Karpas-422 (cell line): ENCODE results near the gene NR1H2. TPM values are rescaled to one million over a fixed set of nuclear protein-coding genes. Genes with fewer than 3 reads are reported as not detected.
A peak's percentile ranks its signal among the peaks of the same experiment; 100 is the strongest.

ENCODE experiments used
- DNase-seq: peaks from one replicate; pipeline ENCODE4 v3.0.0-alpha.2; 2015
- H2AFZ ChIP-seq: fragments of 200-600 bp; sonication (generic); 2 replicates; pipeline ENCODE4 v1.6.1; 2014; ENCODE audit warnings: antibody characterized with exemption, low read length, mixed read lengths
- H3K27ac ChIP-seq: fragments of 200-600 bp; sonication (generic); 2 replicates; pipeline ENCODE4 v1.5.1; 2014; ENCODE audit warnings: mild to moderate bottlenecking, low read length, moderate library complexity
- H3K27me3 ChIP-seq: fragments of 200-600 bp; sonication (generic); 2 replicates; pipeline ENCODE4 v1.6.1; 2014; ENCODE audit warnings: low read length, mixed read lengths
- H3K36me3 ChIP-seq: fragments of 200-600 bp; sonication (generic); 2 replicates; pipeline ENCODE4 v1.6.1; 2014; ENCODE audit warnings: low read length, mixed read lengths; ENCODE audit not compliant: insufficient read depth
- H3K4me1 ChIP-seq: fragments of 200-600 bp; sonication (generic); 2 replicates; pipeline ENCODE4 v1.6.1; 2014; ENCODE audit warnings: mild to moderate bottlenecking, low read length, mixed read lengths
- H3K4me2 ChIP-seq: fragments of 200-600 bp; sonication (generic); 2 replicates; pipeline ENCODE4 v1.6.1; 2014; ENCODE audit warnings: low read length, low read depth, mild to moderate bottlenecking; ENCODE audit not compliant: poor library complexity, severe bottlenecking
- H3K4me3 ChIP-seq: fragments of 200-600 bp; sonication (generic); 2 replicates; pipeline ENCODE4 v1.5.1; 2014; ENCODE audit warnings: mild to moderate bottlenecking, antibody characterized with exemption, low read length, mixed read lengths
- H3K79me2 ChIP-seq: fragments of 200-600 bp; sonication (generic); 2 replicates; pipeline ENCODE4 v1.6.1; 2014; ENCODE audit warnings: mild to moderate bottlenecking, low read length, mixed read lengths
- H3K9ac ChIP-seq: fragments of 200-600 bp; sonication (generic); 2 replicates; pipeline ENCODE4 v1.6.0; 2014; ENCODE audit warnings: low read length
- H3K9me2 ChIP-seq: fragments of 200-600 bp; sonication (generic), shearing (Covaris generic); replicated peaks from 2 replicates; pipeline ENCODE4 v1.6.0; 2014; ENCODE audit warnings: mild to moderate bottlenecking, low read length, moderate library complexity; ENCODE audit not compliant: insufficient read depth
- H3K9me3 ChIP-seq: fragments of 300-700, 200-600 bp; sonication (generic); 2 replicates; pipeline ENCODE4 v1.6.1; 2014; ENCODE audit warnings: low read length, mixed read lengths
- H4K20me1 ChIP-seq: fragments of 200-600 bp; sonication (generic); 2 replicates; pipeline ENCODE4 v1.6.1; 2014; ENCODE audit warnings: mild to moderate bottlenecking, antibody characterized with exemption, low read length, low read depth; ENCODE audit not compliant: insufficient read depth
- total RNA-seq: library from RNA; depleted of rRNA; stranded (reverse); fragments of >200 nt; shearing (Covaris generic); gene quantifications from 2 replicates; pipeline ENCODE4 v1.2.3, GENCODE V29; 2014; ENCODE audit warnings: low replicate concordance

The NR1H2 gene
- total RNA-seq, 1 experiment from 2014 or later, result 68.2 TPM

DNA sequence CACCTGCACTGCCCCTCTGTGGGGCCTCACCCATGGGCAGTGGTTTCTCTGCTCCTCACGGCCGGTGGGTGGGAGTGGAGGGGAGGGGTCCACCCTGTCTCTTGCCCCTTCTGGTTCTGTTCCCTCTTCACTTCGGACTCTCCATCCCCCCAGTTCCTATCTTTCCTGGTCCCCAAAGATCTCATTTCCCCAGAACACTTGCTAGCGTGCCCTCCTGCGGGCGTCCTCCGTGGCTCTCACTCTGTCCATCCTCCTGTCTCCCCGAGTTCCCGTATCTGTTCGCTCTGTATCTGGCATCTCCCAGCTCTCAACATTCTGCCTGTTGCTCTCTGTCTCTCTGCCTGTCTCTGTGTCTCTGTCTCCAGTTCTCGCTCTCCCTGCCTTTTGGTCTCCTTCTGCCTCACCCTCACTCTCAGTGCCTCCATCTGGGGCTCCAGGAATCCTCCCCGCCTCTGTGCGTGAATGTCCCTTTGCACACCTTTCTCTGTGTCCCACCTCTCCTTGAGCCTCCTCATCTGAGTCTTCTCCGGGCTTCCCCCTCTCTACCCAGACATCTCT lies 42.8 kb downstream of the NR1H2 start:
- Histone ChIP-seq H2AFZ (no peak overlapping the region), H3K9me3 (no peaks in the 10 kb centered on the region), H3K27me3 (no peaks in the 10 kb centered on the region), H3K79me2 (peaks cover 28% of the 10 kb centered on the region), H3K9ac (peak overlapping the region; percentile 94), H3K9me2 (no peaks in the 10 kb centered on the region), H3K4me3 (peak overlapping the region; percentile 80), H3K4me1 (peaks cover 82% of the 10 kb centered on the region), H3K36me3 (peaks cover 31% of the 10 kb centered on the region), H4K20me1 (peaks cover 28% of the 10 kb centered on the region; the same call in 1 of the 2 replicates), H3K27ac (peak overlapping the region; percentile 97), H3K4me2 (peak overlapping the region; percentile 86)
- peak; percentile 79 for DNase-seq

DNA sequence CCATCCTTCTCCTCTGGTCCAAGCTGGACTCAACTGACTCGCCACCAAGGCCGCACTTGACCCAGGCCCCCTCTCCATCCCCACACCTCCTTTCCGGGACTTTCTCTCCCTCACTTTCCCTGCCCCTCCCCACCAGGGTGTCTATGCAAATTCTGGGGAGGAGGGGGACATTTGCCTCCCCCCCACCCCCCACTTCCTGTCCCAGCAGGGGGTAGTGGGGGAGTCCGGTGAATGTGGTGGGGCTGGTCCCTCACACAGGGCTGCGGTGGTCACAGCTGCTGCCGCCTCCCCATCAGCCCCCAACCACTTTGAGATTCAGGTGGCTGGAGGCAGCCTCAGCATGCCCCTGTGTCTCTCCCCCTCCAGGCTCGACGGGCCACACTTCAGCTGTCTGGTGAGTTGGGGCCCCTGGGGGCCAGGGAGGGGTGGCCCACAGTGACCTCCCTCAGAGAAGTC lies 43.4 kb downstream of the NR1H2 start:
- no peaks in the 10 kb centered on the region for H3K9me2 ChIP-seq
- H3K36me3 ChIP-seq, result peaks cover 34% of the 10 kb centered on the region
- H3K27me3 ChIP-seq, result no peaks in the 10 kb centered on the region
- peak overlapping the region; percentile 80 for H3K4me3 ChIP-seq
- H4K20me1 ChIP-seq, result peaks cover 30% of the 10 kb centered on the region; the same call in 1 of the 2 replicates
- peaks cover 28% of the 10 kb centered on the region for H3K79me2 ChIP-seq
- peaks cover 77% of the 10 kb centered on the region for H3K4me1 ChIP-seq
- H3K9me3 ChIP-seq, result no peaks in the 10 kb centered on the region
- peak overlapping the region; percentile 86 for H3K4me2 ChIP-seq
- H3K27ac ChIP-seq, result peak overlapping the region; percentile 97
- peak; percentile 91 for DNase-seq
- H2AFZ ChIP-seq, result no peak overlapping the region
- H3K9ac ChIP-seq, result peak overlapping the region; percentile 94

- H3K36me3 ChIP-seq, result peaks cover 34% of the 10 kb centered on the region
- peak overlapping the region; percentile 86 for H3K4me2 ChIP-seq
- H3K27ac ChIP-seq, result peak overlapping the region; percentile 97
- H3K4me3 ChIP-seq, result peak overlapping the region; percentile 80
- peaks cover 28% of the 10 kb centered on the region for H3K79me2 ChIP-seq
- H4K20me1 ChIP-seq, result peaks cover 30% of the 10 kb centered on the region; the same call in 1 of the 2 replicates
- H3K4me1 ChIP-seq, result peaks cover 72% of the 10 kb centered on the region
- no peak overlapping the region for H2AFZ ChIP-seq
- no peaks in the 10 kb centered on the region for H3K9me3 ChIP-seq
- H3K9ac ChIP-seq, result peak overlapping the region; percentile 94
- no peak for DNase-seq
- no peaks in the 10 kb centered on the region for H3K27me3 ChIP-seq
- H3K9me2 ChIP-seq, result no peaks in the 10 kb centered on the region
Measured at GRCh38 chr19:50420127-50420526, 43.9 kb downstream of the NR1H2 start.

DNA sequence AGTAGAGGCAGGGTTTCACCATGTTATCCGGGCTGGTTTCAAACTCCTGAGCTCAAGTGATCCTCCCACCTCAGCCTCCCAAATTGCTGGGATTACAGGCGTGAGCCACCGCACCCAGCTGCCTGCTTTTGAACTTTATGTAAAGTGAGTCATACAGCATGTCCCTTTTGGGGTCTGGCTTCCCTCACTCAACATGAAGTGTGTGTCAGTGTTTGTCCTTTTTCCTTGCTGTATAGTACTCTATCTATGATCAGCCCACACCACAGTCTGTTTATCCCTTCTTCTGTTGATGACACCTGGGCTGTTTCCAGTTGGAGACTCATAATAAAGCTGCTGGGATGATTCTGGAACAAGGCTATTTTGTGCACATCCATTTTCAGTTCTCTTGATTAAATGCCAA lies 44.6 kb downstream of the NR1H2 start:
- DNase-seq, result no peak
- H3K27ac ChIP-seq, result peak overlapping the region; percentile 97
- no peaks in the 10 kb centered on the region for H3K9me2 ChIP-seq
- H2AFZ ChIP-seq, result no peak overlapping the region
- peaks cover 30% of the 10 kb centered on the region; the same call in 1 of the 2 replicates for H4K20me1 ChIP-seq
- no peaks in the 10 kb centered on the region for H3K9me3 ChIP-seq
- peak overlapping the region; percentile 80; the same call in 1 of the 2 replicates for H3K4me3 ChIP-seq
- H3K4me1 ChIP-seq, result peaks cover 65% of the 10 kb centered on the region
- peak overlapping the region; percentile 86 for H3K4me2 ChIP-seq
- H3K79me2 ChIP-seq, result peaks cover 28% of the 10 kb centered on the region
- peaks cover 34% of the 10 kb centered on the region for H3K36me3 ChIP-seq
- no peaks in the 10 kb centered on the region for H3K27me3 ChIP-seq
- peak overlapping the region; percentile 94; the same call in 1 of the 2 replicates for H3K9ac ChIP-seq

DNA sequence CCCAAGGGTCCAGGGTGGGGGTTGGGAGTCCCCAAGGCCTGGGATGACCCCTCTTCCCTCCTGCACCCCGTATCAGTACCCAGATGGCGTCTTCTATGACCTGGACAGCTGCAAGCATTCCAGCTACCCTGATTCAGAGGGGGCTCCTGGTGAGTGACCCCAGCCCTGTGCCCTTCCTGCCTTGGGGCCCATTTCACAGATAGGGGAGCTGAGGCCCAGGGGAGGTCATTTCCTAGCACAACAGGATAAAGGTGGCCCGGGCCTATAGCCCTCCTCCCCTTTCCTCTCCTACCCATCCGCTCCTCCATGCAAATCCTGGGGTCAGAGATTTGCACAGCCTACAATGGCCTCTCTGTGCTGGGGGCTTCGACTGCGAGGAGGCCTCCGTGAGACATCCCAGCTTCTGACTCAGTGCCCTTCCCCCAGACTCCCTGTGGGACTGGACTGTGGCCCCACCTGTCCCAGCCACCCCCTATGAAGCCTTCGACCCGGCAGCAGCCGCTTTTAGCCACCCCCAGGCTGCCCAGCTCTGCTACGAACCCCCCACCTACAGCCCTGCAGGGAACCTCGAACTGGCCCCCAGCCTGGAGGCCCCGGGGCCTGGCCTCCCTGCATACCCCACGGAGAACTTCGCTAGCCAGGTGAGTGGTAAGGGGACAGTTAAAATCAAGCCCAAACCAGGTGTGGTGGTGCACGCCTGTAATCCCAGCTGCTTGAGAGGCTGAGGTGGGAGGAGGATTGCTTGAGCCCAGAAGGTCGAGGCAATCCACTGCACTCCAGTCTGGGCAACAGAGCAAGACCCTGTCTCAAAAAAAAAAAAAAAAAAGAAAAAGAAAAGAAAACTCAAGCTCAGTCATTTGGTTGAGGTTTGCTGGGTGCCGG lies 46.4 kb downstream of the NR1H2 start:
- Histone ChIP-seq H3K36me3 (peaks cover 42% of the 10 kb centered on the region), H3K27me3 (no peaks in the 10 kb centered on the region), H3K4me3 (peak overlapping the region; percentile 24; the same call in 1 of the 2 replicates), H3K9me3 (no peaks in the 10 kb centered on the region), H4K20me1 (peaks cover 30% of the 10 kb centered on the region; the same call in 1 of the 2 replicates), H2AFZ (no peak overlapping the region), H3K9me2 (no peaks in the 10 kb centered on the region), H3K4me2 (peak overlapping the region; percentile 86), H3K9ac (peak overlapping the region; percentile 50), H3K4me1 (peaks cover 47% of the 10 kb centered on the region), H3K79me2 (peaks cover 28% of the 10 kb centered on the region), H3K27ac (peak overlapping the region; percentile 92)
- peak; percentile 78 for DNase-seq

GRCh38 chr19:50423279-50424113 lies 47.2 kb downstream of the NR1H2 start:
- no peak for DNase-seq
- Histone ChIP-seq H3K4me2 (no peak overlapping the region), H2AFZ (no peak overlapping the region), H3K4me3 (no peak overlapping the region), H3K79me2 (peaks cover 28% of the 10 kb centered on the region), H3K4me1 (peaks cover 44% of the 10 kb centered on the region), H4K20me1 (peaks cover 30% of the 10 kb centered on the region; the same call in 1 of the 2 replicates), H3K36me3 (peaks cover 48% of the 10 kb centered on the region), H3K27me3 (no peaks in the 10 kb centered on the region), H3K9me3 (no peaks in the 10 kb centered on the region), H3K9ac (0 out of 2 replicates have a peak overlapping the region, but pooled peaks have one; percentile 50), H3K27ac (peak overlapping the region; percentile 92), H3K9me2 (no peaks in the 10 kb centered on the region)

GRCh38 chr19:50425581-50425980 lies 49.3 kb downstream of the NR1H2 start:
- Histone ChIP-seq H3K9ac (no peak overlapping the region), H2AFZ (no peak overlapping the region), H3K4me2 (no peak overlapping the region), H3K27ac (no peak overlapping the region), H3K9me2 (no peaks in the 10 kb centered on the region), H4K20me1 (peaks cover 24% of the 10 kb centered on the region; the same call in 1 of the 2 replicates), H3K79me2 (peaks cover 11% of the 10 kb centered on the region), H3K4me3 (no peak overlapping the region), H3K4me1 (peaks cover 50% of the 10 kb centered on the region), H3K27me3 (no peaks in the 10 kb centered on the region), H3K9me3 (no peaks in the 10 kb centered on the region), H3K36me3 (peaks cover 46% of the 10 kb centered on the region)
- no peak for DNase-seq
